ENCODE measurements around the gene KDM4B. TPM values are rescaled to one million over a fixed set of nuclear protein-coding genes. Genes with fewer than 3 reads are reported as not detected.

KDM4B gene
- total and polyA plus RNA-seq, 2 of the 8 experiments (the other 6 are each of a cell fraction or from before 2014, with no cell fraction given) = 12.0 to 31.9 TPM

- WGBS, 2 experiments (ENCODE audit: extremely low coverage in 1 of 2, insufficient coverage in 1 of 2, insufficient read length in 1 of 2, insufficient replicate concordance in 2 of 2, low coverage in 1 of 2, low lambda C conversion rate in 2 of 2, missing lambda C conversion rate in 1 of 2) = 96% methylated on average over 24 of the region's 24 CpGs; no CpG with 5 or more reads in 1 of the 2 experiments
- CTCF ChIA-PET (ENCODE audit: partially characterized antibody) = interaction anchor here (0.9 to 3.6 kb wide), 5 partner anchors 12 to 86 kb away, joined by 3 to 22 read pairs (median 4); no protein-coding TSS in a partner anchor
- Histone ChIP-seq H2AFZ (ENCODE audit: low read length) (no peak overlapping the region), H2BK15ac (ENCODE audit: low read length) (no peak overlapping the region), H3K23me2 (ENCODE audit: low read depth, low read length) (no peaks in the 10 kb centered on the region), H3K9ac (replicated peaks in 1 of 4; ENCODE audit: extremely low read depth in 1 of 4, low read depth in 3 of 4, low read length in 3 of 4) (no peak overlapping the region), H3K56ac (replicated peaks; ENCODE audit: insufficient read length, low read depth, low read length) (no peak overlapping the region), H2AK5ac (ENCODE audit: low read depth, low read length) (no peak overlapping the region), H2BK120ac (replicated peaks; ENCODE audit: low read depth, low read length) (no peak overlapping the region), H2BK20ac (ENCODE audit: low read length) (no peak overlapping the region), H3K18ac (ENCODE audit: extremely low read depth, low read length) (no peak overlapping the region), H4K8ac (ENCODE audit: extremely low read depth, insufficient read depth, low read length) (no peak overlapping the region), H3K4ac (replicated peaks; ENCODE audit: insufficient read length, low read depth, low read length) (no peak overlapping the region), H3K4me2 (ENCODE audit: insufficient read depth in 1 of 2, low read depth in 2 of 2, low read length in 2 of 2) (no peak overlapping the region), H3K36me3 (ENCODE audit: control insufficient read depth in 2 of 4, insufficient read depth in 4 of 4, low read length in 3 of 4) (peaks cover 0 to 8% (median 4%) of the 10 kb centered on the region in 4 experiments; a peak in 3 of 8 replicates), H3K27ac (ENCODE audit: low read depth, low read length) (no peak overlapping the region), H3K79me1 (ENCODE audit: low read depth, low read length) (no peaks in the 10 kb centered on the region; the same call in 1 of the 2 replicates), H2BK12ac (ENCODE audit: low read depth, low read length) (no peak overlapping the region), H3K4me1 (replicated peaks in 1 of 4; ENCODE audit: control insufficient read depth in 3 of 4, insufficient read depth in 4 of 4, low read length in 3 of 4) (peaks cover 0 to 6% (median 0%) of the 10 kb centered on the region in 4 experiments; a peak in 3 of 7 replicates), H4K20me1 (replicated peaks in 1 of 2; ENCODE audit: control insufficient read depth in 1 of 2, insufficient read depth in 2 of 2, low read length in 2 of 2) (peaks cover 0 to 3% of the 10 kb centered on the region in 2 experiments), H3K14ac (ENCODE audit: insufficient read length) (no peak overlapping the region), H3K9me3 (ENCODE audit: insufficient read depth in 2 of 2, low read depth in 1 of 2, low read length in 1 of 2) (peaks cover 7 to 12% of the 10 kb centered on the region in 2 experiments; a peak in 3 of 4 replicates), H4K91ac (replicated peaks; ENCODE audit: insufficient read length, low read length) (no peak overlapping the region), H3K4me3 (ENCODE audit: extremely low read depth in 1 of 4, insufficient read depth in 2 of 4, low read depth in 3 of 4, low read length in 4 of 4) (no peak overlapping the region), H2BK5ac (ENCODE audit: low read depth, low read length) (no peak overlapping the region), H4K5ac (ENCODE audit: insufficient read length, low read depth, low read length) (no peak overlapping the region), H3K79me2 (ENCODE audit: control insufficient read depth in 1 of 2, insufficient read depth in 2 of 2, low read length in 2 of 2) (no peaks in the 10 kb centered on the region), H3K23ac (ENCODE audit: insufficient read length) (no peak overlapping the region), H3K27me3 (replicated peaks in 1 of 4; ENCODE audit: control insufficient read depth in 3 of 4, extremely low read depth in 1 of 4, insufficient read depth in 3 of 4, low read length in 3 of 4) (no peaks in the 10 kb centered on the region)
- POLR2A ChIA-PET (ENCODE audit: partially characterized antibody) = interaction anchor here (0.9 kb wide), 1 partner anchor 9 kb away, joined by 5 read pairs; no protein-coding TSS in a partner anchor
- FAIRE-seq (no peak), DNase-seq (ENCODE audit: low read depth in 1 of 2, low spot score in 2 of 2) (no peak)
- TF ChIP-seq RXRA (IDR thresholded peaks at IDR 0.05; ENCODE audit: insufficient read depth, low read depth, low read length) (no peak), ASH2L (IDR thresholded peaks at IDR 0.05; ENCODE audit: low read length) (no peak), RBBP5 (IDR thresholded peaks at IDR 0.05; ENCODE audit: borderline replicate concordance, low read depth, low read length) (no peak), RAD21 (IDR thresholded peaks at IDR 0.05 in 1 of 2, conservative IDR thresholded peaks at IDR 0.05 in 1 of 2; ENCODE audit: low read depth in 2 of 2, low read length in 2 of 2) (no peak), KDM5A (IDR thresholded peaks at IDR 0.05; ENCODE audit: low read length) (no peak), CBX8 (IDR thresholded peaks at IDR 0.05; ENCODE audit: borderline replicate concordance, low read depth, low read length) (no peak), CTCF (IDR thresholded peaks at IDR 0.05; ENCODE audit: control extremely low read depth in 1 of 3, insufficient read depth in 1 of 3, low read depth in 1 of 3, low read length in 3 of 3) (no peak), NRF1 (IDR thresholded peaks at IDR 0.05; ENCODE audit: low read depth, low read length) (no peak)
These were observed 96.8 kb downstream of the KDM4B start for GRCh38 chr19:5065663-5066093.
